ENCODE data around the gene CIC. TPM values are rescaled to one million over a fixed set of nuclear protein-coding genes. Genes with fewer than 3 reads are reported as not detected.
A peak's percentile ranks its signal among the peaks of the same experiment; 100 is the strongest.

CIC gene
- total and polyA plus RNA-seq, 2 of the 13 experiments (the other 11 are each of a cell fraction or from before 2014, with no cell fraction given) = 5.9 to 8.0 TPM

GRCh38 chr19:42316223-42317211 is 47.5 kb downstream of the CIC start (continued):
- TF ChIP-seq ZNF646 (CRISPR knock-in tag; IDR thresholded peaks at IDR 0.05) (no peak), CREM (IDR thresholded peaks at IDR 0.05) (no peak), CREM (CRISPR knock-in tag; IDR thresholded peaks at IDR 0.05) (no peak), ZNF331 (CRISPR knock-in tag; IDR thresholded peaks at IDR 0.05) (peak; percentile 11; the same call in 1 of the 2 replicates), DNMT1 (CRISPR knock-in tag; IDR thresholded peaks at IDR 0.05) (no peak), ZNF580 (CRISPR knock-in tag; IDR thresholded peaks at IDR 0.05; ENCODE audit: borderline replicate concordance, low read depth) (peak; percentile 31; the same call in 1 of the 2 replicates), SOX13 (IDR thresholded peaks at IDR 0.05) (no peak), SOX13 (CRISPR knock-in tag; conservative IDR thresholded peaks at IDR 0.05 in 1 of 2, IDR thresholded peaks at IDR 0.05 in 1 of 2) (no peak), MEF2D (CRISPR knock-in tag; IDR thresholded peaks at IDR 0.05) (no peak; the same call in 1 of the 2 replicates), ESRRA (CRISPR knock-in tag; IDR thresholded peaks at IDR 0.05; ENCODE audit: low read depth) (no peak), TEF (CRISPR knock-in tag; IDR thresholded peaks at IDR 0.05) (no peak), CENPT (CRISPR knock-in tag; IDR thresholded peaks at IDR 0.05; ENCODE audit: low read depth) (no peak), GTF2F1 (IDR thresholded peaks at IDR 0.05; ENCODE audit: low read length) (no peak), ZNF350 (CRISPR knock-in tag; IDR thresholded peaks at IDR 0.05; ENCODE audit: borderline replicate concordance, low read depth) (no peak), CENPBD1 (CRISPR knock-in tag; IDR thresholded peaks at IDR 0.05; ENCODE audit: borderline replicate concordance, low read depth) (no peak), ZZZ3 (CRISPR knock-in tag; IDR thresholded peaks at IDR 0.05; ENCODE audit: borderline replicate concordance) (no peak), TBL1XR1 (IDR thresholded peaks at IDR 0.05; ENCODE audit: borderline replicate concordance, low read length, partially characterized antibody) (no peak)
